Measurements from ENCODE around the gene CLDN12. TPM values are rescaled to one million over a fixed set of nuclear protein-coding genes. Genes with fewer than 3 reads are reported as not detected.

Gene CLDN12
- 34.1 and 62.6 TPM in 2 replicates for total RNA-seq

GRCh38 chr7:90403174-90404113 lies at the start of gene CLDN12:
CLDN12 (plus strand) TSS chr7:90403461; CDS start chr7:90412677, 9,216 bp downstream.

Other genes with a start within 250 kb of the CLDN12 start
- gene STEAP1, start 249.0 kb upstream of the CLDN12 start, total RNA-seq: 32.2 and 64.8 TPM in 2 replicates
- 9.2 and 36.9 TPM in 2 replicates for gene STEAP2, start 191.7 kb upstream of the CLDN12 start, total RNA-seq
- 1.2 and 9.0 TPM in 2 replicates for gene CFAP69, start 158.3 kb upstream of the CLDN12 start, total RNA-seq
- under 0.01 TPM in 1 of 2 replicates, not detected in the other for gene FAM237B, start 82.2 kb upstream of the CLDN12 start, total RNA-seq
- 12.7 and 14.8 TPM in 2 replicates for gene GTPBP10, start 56.7 kb upstream of the CLDN12 start, total RNA-seq
- not detected in 2 replicates for gene PTTG1IP2, start 66.2 kb downstream of the CLDN12 start, total RNA-seq
- gene CDK14, start 192.9 kb downstream of the CLDN12 start, total RNA-seq: 39.7 and 46.8 TPM in 2 replicates